HG03558 (cell line): ENCODE measurements around the gene SLC35E1.
"Not testable (repeated sequence)": the region's sequence is repeated elsewhere in the genome, so short reads cannot be mapped to it uniquely, and the experiment has no call there.

ENCODE experiments used
- ATAC-seq: cut with Tn5 transposase; IDR thresholded peaks from one replicate; pipeline ENCODE4 v1.9.1; 2021; ENCODE audit warnings: moderate number of reproducible peaks; ENCODE audit not compliant: unreplicated experiment; ENCODE audit errors: extremely low read depth

SLC35E1 gene

DNA sequence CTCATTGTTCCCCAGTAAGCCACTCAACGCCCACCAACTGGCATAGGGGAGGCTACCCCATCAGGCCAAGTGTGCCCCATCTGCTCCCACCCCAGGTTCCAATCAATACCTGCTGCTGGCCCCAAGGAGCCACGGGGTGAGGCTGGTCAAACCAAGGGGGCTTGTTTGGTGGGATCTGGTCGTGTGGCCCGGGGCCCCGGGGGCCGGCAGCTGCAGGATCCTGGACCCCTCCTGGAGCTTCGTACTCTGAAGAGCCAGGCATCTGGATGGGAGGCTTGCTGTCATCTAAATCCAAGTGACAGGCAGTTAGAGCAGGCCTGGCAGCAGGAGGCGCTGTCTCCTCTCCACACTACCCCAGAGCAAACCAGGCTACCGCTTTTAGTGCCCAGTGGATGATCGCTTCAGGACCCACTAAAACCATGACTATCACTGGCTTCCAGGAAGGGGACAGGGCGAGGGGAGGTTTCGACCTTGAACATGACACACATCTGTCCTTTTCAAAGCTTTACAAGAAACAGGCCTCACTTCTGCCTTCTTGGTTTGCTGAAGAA is 44.2 kb downstream of the SLC35E1 start:
- ATAC-seq, result no peak

DNA sequence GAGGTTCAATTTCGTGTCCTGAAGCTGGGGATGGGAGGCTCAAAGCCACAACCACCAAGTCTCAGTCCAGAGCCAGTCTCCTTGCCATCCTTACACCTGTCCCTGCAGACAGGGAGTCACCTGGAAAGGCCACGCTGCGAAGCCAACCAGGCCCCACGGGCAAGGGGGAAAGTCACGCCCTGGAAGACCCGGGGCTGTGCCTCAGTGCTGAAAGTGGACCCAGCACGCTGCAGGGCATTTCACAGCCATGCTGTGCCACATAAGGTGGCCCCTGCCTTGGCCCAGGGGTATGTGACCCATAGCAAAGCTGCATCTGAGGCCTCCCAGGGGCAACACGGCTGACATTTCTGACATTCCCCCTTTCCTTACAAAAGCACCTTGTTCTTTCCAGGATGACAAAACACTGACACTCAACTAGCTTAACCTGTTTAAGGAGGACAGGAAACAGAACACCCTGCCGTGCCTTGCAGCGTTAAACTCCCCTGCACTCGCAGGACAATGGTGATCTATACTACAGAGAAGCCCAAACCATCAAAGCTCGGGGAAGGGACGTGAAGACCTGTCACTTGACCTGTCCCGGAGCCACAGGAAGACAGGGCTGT is 44.8 kb downstream of the SLC35E1 start:
- ATAC-seq, result no peak

DNA sequence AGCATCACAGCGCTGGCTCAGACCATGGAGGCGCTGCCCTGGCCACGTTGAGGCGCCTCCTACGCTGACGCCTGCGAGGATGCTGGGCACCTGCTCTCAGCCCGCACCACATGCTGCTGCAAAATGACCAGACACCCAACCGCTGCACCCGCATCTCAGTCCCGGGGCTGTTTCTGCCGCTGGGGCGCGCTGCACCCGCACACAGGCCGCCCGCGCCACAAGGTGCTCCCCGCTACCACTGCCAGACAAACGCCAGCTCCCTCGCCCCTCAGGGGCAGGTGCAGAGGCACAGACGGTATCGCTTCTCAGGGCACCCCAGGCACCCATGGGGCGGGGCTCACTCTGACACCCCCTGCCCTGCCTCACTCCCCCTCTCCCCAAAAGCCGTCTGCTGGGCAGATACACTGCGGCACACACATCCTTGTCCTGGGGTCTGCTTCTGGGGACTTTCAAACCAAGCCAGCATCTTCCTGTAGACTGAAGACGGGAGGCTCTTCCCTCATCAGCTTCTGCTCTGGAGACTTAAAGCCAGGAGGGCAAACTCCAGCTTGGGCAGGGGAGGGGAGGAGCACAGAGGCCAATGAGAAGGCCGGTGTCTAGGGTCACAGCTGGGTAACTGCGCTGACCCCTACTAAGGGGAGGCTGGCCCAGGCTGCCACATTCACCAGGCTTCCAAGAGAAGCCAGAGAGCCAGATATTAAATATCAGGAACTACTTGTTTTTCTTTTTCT is 46.3 kb downstream of the SLC35E1 start:
- no peak for ATAC-seq

DNA sequence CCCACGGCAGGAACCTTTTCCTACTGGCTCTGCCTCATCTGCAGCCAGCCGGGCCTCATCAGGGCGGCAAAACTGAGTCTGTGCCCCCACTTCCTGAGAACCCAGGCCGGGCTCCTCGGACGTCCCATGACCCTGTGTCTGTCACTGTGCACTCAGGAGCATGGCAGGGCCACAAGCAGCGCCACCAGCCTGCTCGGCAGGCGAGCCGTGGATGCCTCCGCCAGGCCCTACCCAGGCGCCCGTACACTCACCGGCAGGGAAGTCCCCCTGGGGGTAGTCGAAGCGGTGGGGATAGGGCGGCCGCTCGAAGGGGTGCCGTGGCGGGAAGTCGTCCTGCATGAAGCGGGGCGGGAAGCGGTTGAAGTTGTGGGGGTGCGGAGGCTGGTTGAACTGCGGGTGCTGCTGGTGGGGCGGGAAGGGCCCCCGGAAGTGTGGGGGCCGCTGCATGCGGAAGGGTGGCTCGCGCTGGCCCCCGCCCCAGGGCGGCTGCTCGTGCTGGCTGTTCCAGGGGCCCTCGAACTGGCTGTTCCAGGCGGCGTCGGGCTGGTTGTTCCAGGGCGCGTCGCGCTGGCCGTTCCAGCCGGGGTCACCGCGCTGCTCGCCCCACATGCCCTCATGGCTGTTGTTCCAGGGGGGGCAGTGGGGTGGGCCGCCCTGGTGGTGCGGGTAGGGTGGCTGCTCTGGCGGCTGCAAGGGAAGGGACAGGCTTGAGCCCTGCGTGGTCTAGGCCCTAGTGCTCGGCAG is 47.1 kb downstream of the SLC35E1 start:
- ATAC-seq, result no peak

DNA sequence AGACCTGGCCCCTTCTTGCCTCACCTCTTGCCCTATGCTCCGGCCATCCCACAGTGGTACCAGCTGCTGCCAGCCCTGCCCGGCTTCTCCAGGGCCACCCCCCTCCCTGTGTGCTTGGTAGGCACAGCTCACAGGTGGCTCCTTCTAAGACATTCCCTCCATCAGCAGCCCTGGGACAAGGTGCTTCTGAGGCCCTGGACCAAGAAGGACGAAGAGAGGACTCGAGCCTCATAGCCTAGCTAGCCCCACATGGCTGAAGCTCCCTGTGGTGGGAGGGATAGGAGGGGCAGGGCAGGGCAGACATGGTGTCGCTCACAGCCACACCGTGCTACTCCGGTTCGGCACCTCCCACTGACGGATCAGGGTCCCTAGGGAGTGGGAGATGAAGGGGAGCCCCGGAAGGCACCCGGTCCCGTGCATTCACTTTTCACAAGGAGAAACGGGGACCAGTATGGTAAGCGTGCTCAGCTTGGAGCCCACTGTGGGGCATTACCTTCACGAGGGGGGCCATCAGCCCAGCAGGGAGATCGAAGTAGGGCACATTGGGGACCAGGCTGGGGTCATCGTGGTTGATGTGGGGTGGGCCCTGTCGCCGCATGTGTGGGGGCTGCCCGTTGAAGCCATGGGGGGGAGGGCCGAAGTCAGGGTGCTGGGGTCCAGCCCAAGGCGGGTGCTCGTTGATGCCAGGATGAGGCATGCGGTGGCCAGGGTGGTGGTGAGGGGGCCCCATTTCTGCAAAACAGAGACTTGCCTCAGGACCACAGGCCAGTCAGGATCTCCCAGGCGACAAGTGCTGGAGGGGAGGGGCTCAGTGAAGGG is 49.4 kb downstream of the SLC35E1 start:
- ATAC-seq, result no peak

DNA sequence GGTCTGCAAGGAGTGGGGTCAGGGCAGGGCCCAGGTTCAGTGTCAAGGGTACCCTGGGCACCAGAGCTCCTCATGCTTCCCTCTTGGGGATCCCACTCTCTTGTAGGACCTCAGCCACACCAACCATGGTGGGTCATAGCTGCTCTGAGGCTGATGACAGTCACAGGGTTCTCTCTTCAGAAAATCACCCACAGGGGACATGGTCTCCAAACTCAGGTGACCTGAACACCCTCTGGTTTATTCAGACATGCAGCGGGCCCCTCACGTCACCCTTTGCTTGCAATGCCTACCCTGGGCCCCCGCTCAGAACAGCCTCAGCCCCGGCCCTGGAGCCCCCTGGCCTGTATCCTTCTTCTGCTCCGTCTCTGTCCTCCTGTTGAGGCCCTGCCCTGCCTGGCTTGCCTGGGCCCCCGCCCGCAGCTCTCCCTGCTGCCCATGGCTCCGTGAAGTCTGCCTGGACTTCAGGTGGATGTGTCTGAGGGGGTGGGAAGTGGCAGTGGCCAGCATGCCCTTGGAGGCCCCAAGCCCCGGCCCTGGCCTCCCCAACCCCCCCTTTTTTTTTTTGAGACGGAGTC is 50.4 kb downstream of the SLC35E1 start:
- ATAC-seq, result no peak

DNA sequence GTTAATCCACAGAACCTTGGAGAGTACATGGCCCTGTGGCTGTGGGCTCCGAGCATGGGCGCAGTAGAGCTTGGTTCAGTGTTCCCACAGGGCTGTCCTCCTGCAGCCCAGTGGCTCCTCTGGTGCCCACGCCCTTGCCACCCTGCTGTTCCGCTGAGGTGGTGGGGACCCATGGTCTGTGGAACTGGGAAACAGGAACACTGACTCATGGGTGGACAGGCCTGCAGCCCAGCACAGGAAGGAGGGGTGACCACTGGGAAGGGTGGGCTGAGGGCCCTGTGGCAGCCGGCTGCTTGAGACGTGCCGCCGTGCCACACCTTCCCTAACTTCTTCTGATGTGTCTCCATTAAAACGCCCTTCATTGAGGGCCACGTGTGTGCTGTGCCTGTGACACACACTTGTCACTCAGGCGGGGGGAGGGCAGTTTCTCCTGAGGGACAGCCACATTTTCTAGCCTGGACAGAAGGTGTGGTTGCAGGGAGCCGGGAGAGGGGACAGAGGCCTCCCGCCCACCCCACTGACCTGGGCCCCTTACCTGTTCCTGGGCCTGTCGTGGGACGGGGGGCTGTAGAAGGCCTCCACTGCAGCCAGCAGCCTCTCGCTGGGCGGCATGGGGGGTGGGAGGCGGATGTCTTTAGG is 51.1 kb downstream of the SLC35E1 start:
- no peak for ATAC-seq

DNA sequence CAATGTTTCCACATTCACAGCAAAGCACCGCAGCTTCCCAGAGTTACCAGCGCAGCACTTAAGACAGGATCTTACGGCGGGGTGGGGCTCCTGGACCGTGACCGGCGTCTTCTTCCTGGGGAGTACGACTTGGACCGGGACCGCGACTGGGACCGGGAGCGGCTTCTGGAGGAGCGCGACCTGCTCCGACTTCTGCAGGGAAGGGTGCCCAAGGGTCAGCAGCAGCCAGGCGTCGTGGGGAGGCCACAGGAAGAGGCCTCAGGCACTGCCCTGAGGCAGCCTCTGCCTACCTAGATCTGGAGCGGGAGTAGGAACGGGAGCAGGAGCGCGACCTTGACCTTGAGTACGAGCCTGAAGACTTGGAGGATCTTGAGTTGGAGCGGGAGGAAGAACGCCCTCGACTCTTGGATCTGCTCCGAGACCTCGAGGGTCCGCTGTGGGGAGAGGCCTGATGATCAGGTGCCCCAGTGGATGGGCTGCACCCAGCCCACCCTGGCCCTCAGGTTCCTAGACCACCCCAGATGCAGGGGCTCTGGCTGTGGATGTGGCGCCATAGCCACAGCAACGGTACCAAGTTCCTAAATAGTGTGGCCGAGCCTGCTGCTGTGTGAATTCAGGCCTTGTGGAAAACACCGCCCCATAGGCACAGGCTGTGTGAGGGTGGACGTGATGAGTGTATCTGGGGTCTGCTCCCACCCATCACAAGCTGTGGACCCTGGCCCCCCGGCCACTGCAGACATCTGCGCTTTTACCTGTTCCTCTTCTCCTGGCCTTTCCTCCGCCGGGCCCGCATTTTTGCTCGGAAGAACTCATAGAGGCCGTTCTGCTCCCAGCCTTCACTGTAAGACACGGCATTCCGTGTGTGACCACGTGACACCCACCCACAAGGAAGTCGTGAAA is 51.9 kb downstream of the SLC35E1 start:
- no peak for ATAC-seq

DNA sequence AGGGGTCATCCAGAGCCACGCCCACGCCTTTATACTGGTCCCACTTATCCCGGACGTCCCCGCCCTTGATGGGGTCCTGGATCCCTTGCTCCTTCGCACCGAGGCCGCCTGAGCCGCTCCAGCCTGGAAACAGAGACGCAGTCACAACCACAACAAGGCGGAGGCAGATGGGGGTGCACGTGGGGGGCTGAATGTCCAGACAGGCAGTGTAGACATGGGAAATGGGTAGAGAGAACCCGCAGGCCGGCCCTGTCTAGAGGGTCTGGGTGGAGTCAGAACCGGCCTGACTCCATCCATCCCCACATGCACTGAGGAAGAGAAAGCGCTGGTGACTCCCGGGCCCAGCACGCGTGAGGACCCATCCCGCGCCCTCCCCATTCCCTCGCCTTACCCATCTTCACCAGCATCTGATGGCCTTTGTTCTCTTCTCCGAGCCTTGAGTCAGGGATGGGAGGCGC is 53.0 kb downstream of the SLC35E1 start:
- no peak for ATAC-seq

DNA sequence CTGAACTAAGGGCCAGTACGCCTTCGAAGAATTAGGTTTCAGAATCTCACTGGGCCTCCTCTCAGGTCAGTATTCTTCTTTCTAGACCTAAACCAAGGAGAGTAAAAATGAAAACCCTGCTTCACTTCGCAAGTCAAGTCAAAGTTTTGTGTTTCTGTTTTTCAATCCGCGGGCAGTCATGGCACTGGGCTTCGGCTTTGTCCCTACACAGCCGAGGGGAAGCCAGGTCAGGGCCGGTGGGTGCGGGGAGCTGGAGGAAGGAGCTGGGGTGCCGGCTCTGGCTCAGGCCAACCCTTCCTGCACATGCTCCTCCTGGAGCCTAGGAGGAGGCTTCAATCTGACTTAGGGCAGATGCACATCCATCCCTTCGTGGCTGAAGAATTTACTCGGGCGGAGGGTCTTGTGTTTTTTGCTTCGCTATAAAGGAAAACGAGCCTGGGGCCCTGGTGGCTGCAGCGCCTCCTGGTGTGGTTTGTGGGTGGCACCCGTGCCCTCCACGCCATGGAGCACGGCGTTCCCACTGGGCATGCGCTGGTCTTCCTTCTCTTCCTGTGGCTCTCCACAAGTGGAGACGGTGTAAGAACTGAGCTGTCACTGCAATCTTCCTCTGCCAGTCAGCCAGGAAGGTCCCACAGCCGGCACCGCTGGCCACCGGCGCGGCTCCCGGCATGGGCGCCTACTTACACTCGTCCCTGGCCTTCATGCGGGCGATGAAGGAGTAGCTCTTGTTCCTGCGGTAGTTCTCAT is 53.6 kb downstream of the SLC35E1 start:
- ATAC-seq, result no peak

DNA sequence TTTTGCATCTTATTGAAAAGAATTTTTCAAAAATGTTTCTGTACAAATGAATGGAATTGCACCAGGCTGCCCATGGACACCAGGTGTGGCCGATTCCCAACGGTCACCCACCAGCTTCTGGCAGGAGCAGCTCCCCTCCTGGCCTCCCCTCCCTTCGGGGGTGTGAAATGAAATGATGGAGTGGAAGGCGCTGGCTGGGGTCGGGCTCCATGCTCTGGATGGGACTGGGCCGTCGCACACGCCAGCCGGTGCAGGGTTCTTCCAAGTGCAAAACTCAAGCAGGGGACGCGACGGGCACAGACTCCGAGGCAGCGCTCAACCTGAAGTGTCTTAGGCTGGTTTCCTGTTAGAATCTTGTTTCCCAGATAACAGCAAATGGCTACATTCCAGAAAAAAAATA is 54.2 kb downstream of the SLC35E1 start:
- ATAC-seq, result no peak

DNA sequence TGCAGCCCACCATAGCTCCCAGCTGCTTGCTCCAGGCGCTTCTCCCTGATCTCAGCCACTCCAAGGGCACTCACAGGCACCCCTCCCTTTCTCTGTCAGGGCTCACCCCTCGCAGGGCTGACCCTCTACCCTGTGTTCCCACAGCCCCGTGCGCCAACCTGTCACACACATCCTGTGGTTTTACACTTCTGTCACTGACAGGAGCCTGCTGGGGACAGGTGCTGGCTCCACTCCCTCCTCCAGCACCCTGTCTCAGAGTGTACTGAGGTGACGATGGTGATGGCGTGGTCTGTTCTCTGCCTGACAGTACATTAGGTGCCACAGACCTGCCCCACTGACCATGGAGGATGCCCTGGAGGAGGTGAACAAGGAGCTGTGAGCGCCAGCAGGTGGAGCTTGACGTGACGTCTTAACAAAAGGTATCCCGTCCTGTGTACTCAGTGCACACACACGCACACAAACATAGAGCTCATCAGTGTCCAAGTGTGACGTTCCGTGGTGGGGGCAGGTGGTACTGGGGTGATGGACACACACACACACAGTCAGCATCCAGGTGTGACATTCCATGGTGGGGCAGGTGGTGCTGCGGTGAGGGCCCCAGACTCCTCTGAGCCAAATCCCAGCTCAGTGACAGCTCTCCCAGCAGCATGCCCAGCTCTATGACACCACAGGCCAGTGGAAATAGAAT is 55.1 kb downstream of the SLC35E1 start:
- ATAC-seq, result no peak

DNA sequence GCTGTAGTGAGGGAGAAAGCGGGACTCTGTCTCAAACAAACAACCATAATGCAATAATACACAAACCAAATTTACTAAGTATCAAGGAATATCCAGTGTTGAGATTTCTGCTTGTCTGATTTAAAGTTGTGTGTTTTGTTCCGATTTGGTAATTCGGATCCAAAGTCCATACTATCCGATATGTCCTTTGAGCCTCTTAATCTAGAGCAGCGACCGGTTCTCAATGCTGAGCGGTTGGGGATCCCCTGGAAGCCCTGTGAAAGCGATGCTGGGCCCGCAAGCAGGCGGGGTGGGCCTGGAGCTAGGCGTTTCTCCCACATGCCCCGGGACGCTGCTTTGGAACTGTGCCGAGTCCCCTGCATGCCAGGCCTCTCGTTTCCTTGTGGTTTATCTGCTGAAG is 55.8 kb downstream of the SLC35E1 start:
- ATAC-seq, result no peak

DNA sequence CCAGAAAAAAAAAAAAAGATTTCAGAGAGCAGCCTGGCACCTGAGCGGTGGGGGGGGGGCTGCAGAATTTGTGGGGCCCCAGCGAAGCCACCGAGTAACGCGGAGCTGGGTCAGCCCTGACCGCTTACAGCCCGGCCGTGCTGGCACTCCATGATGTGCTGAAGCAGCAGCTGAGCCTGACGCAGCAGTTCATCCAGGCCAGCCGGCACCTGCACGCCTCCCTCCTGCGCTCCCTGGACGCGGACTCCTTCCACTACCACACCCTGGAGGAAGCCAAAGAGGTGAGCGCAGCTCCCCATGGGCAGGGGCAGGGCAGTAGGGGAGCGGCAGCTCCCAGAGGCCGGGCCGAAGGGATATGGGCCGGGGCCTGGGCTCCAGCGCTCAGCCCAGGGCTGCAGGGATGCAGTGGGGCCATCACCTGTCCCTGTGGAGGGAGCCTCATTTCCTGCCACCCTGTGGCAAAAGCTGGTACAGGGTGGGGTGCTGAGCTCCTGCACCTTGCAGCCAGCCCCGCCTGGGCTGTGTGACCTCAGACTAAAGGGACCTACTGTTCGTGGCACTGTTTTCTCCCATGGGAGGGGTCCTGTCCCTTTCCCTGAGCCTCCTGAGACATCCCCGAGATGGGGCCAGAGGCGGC is 57.7 kb downstream of the SLC35E1 start:
- ATAC-seq, result no peak

DNA sequence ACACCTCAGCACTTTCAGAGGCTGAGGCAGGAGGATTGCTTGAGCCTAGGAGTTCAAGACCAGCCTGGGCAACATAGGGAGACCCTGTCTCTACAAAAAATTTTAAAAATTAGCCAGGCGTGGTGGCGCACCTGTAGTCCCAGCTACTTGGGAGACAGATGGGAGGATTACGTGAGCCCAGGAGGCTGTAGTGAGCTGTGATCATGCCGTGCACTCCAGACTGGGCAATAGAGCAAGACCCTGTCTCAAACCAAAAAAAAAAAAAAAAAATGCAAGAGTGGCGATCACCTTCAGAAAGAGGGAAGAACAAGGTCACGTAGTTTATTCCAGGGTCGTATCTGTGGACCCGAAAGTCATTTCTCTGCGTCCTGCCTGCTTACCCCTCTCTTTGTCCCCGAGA is 59.6 kb downstream of the SLC35E1 start:
- ATAC-seq, result not testable (repeated sequence)

DNA sequence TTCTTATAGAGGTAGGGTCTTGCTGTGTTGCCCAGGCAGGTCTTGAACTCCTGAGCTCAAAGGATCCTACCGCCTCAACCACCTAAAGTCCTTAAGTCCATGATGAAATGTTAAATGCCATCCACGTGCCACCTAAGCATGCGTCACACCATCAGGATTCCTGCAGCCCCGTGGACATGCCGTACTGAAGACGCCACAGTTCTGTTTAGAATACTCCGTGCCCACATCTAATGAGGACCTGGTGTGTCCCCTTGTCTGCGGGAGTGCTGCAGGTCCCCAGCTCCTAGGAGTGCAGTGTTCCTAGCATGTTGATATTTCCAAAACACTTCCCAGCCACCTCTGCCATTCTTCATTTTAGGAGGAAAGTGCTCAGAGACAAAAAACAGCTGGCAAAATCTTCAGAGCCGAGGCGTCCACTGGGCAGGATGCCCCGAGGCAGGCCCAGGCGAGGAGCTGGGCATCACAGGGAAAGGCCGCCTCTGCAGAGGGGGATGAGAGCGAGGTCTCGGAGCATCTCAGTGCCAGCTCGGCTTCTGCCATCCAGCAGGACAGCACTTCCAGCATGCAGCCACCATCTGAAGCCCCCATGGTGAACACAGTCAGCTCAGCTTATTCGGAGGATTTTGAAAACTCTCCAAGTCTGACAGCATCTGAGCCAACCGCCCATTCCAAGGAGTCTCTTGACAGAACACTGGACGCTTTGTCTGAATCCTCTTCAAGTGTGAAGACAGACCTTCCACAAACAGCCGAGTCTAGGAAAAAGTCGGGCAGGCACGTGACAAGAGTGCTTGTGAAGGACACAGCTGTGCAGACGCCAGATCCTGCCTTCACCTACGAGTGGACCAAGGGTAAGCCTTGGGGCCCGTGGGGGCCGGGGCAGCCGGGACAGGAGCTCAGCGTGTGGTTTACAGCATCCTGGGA is 62.8 kb downstream of the SLC35E1 start:
- no peak for ATAC-seq
